Measurements from ENCODE around the gene TTC32.

Gene TTC32

DNA sequence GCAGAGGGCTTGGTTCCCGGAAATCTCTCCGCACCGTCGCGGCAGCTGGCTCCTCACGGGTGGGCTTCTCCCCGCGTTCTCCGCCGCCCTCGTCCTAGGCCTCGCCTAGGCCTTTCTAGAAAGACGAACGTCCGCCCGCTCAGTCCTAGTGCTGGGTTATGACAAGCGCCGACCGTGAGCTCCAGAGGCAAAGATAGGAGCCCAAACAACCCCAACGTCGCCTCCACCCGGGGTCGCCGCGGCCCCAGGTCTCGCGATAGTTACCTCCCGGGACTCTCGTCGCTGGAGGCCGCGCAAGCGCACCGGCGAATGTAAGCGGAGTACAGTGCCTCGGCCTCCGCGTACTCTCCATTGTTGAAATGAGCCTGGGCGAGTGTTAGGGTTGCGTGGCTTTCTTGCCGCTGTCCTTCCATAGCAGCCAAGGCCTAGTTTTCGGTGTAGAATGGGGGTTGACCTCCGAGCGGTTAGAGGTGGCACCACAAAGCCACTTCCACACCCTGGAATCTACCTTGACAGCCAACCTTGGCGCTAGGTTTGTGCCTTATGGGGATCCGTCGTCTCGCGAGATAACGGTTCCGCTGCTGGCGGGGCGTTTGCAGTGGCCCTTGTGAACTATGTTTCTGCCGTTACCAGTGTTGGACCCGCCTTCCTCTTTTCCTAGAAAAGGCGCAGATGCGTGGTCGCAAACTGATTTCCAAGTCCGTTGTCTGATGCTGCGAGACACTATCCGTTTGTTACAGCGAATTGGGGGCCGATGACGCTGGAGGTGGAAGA, at the start of gene TTC32:
Gene TTC32 (minus strand): TSS at position 542 of the 774 bp plus-strand sequence. CDS start 129 bp downstream, at position 413.
- peak; percentile 96 for DNase-seq
- Histone ChIP-seq H3K27me3 (ENCODE audit: insufficient read depth, low read depth, severe bottlenecking) (no peaks in the 10 kb centered on the region), H3K9me3 (ENCODE audit: severe bottlenecking) (no peaks in the 10 kb centered on the region), H3K36me3 (peaks cover 7% of the 10 kb centered on the region), H3K27ac (peak within 1 kb of the TSS; percentile 95), H3K4me3 (ENCODE audit: low read depth, low read length) (peak within 1 kb of the TSS; percentile 91)
- no peak for TF ChIP-seq CTCF (IDR thresholded peaks at IDR 0.05; ENCODE audit: low read depth, low read length)

DNA sequence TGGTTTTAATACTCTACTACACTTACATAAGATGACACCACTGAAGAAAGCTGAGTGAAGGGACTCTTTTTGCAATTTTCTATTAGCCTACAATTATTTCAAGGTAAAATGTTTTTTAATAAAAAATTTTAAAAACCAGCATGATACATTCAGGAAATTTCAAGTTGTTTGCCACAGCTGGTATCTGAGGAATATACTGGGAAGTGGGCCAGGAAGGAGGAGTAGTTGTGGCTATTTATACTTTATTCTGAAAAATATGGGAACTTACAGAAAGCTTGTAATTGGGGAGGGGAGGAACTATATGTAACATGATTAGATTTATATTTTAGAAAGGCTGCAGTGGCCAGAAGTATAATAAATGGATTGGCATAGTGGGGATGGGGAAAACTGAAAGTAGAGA, 47.3 kb upstream of the TTC32 start:
- Histone ChIP-seq H3K36me3 (peaks cover 9% of the 10 kb centered on the region; the same call in 1 of the 2 replicates), H3K9me3 (ENCODE audit: severe bottlenecking) (no peaks in the 10 kb centered on the region), H3K4me3 (ENCODE audit: low read depth, low read length) (no peak overlapping the region), H3K27ac (no peak overlapping the region), H3K27me3 (ENCODE audit: insufficient read depth, low read depth, severe bottlenecking) (no peaks in the 10 kb centered on the region)
- TF ChIP-seq CTCF (IDR thresholded peaks at IDR 0.05; ENCODE audit: low read depth, low read length): no peak
- no peak for DNase-seq

GRCh38 chr2:19947184-19947940, 45.6 kb upstream of the TTC32 start:
- Histone ChIP-seq H3K36me3 (peaks cover 9% of the 10 kb centered on the region; the same call in 1 of the 2 replicates), H3K9me3 (ENCODE audit: severe bottlenecking) (no peaks in the 10 kb centered on the region)
- no peak for DNase-seq

GRCh38 chr2:19944205-19944845, 42.5 kb upstream of the TTC32 start:
- Histone ChIP-seq H3K36me3 (peaks cover 9% of the 10 kb centered on the region), H3K27me3 (ENCODE audit: insufficient read depth, low read depth, severe bottlenecking) (no peaks in the 10 kb centered on the region), H3K9me3 (ENCODE audit: severe bottlenecking) (no peaks in the 10 kb centered on the region), H3K4me3 (ENCODE audit: low read depth, low read length) (no peak overlapping the region), H3K27ac (no peak overlapping the region)
- no peak for DNase-seq
- no peak for TF ChIP-seq CTCF (IDR thresholded peaks at IDR 0.05; ENCODE audit: low read depth, low read length)

More at GRCh38 chr2:19947184-19947940, 45.6 kb upstream of the TTC32 start:
- no peaks in the 10 kb centered on the region for H3K27me3 ChIP-seq (ENCODE audit: insufficient read depth, low read depth, severe bottlenecking)
- no peak overlapping the region for H3K4me3 ChIP-seq (ENCODE audit: low read depth, low read length)
- no peak overlapping the region for H3K27ac ChIP-seq
- TF ChIP-seq CTCF (IDR thresholded peaks at IDR 0.05; ENCODE audit: low read depth, low read length): no peak

- H3K27me3 ChIP-seq (ENCODE audit: insufficient read depth, low read depth, severe bottlenecking): no peaks in the 10 kb centered on the region
- H3K27ac ChIP-seq: no peak overlapping the region
- peaks cover 9% of the 10 kb centered on the region for H3K36me3 ChIP-seq
- no peaks in the 10 kb centered on the region for H3K9me3 ChIP-seq (ENCODE audit: severe bottlenecking)
- TF ChIP-seq CTCF (IDR thresholded peaks at IDR 0.05; ENCODE audit: low read depth, low read length): no peak
- H3K4me3 ChIP-seq (ENCODE audit: low read depth, low read length): no peak overlapping the region
- no peak for DNase-seq
Observed at GRCh38 chr2:19943189-19943588, 41.4 kb upstream of the TTC32 start.

Measured in WERI-Rb-1 (cell line).